Naive thymus-derived CD4-positive, alpha-beta T cell (primary cell): Measurements from ENCODE around the gene HS3ST3A1. TPM values are rescaled to one million over a fixed set of nuclear protein-coding genes. Genes with fewer than 3 reads are reported as not detected.
A peak's percentile ranks its signal among the peaks of the same experiment; 100 is the strongest.

Experiments
- ATAC-seq: fragments of 150-1000 bp; cut with Tn5 transposase; 2 replicates; pipeline ENCODE4 v1.10.0; 2021; ENCODE audit warnings: mild to moderate bottlenecking, moderate library complexity
- CTCF ChIA-PET: fragments of 350-600 bp; sonication (Branson Sonifier 250); formaldehyde crosslinking; loops from one replicate; lab custom pipeline; 2021; ENCODE audit warnings: antibody characterized with exemption; lab: Charles Lee
- POLR2A ChIA-PET: fragments of 350-600 bp; sonication (Branson Sonifier 250); formaldehyde crosslinking; loops from one replicate; lab custom pipeline; 2021; ENCODE audit warnings: antibody characterized with exemption, inconsistent platforms; lab: Charles Lee
- DNase-seq, 9 donors: peaks; one replicate each; pipeline versions ENCODE4 v3.0.0 to v3.0.0-alpha.2; 2020 to 2022; ENCODE audit warnings: mixed read lengths in 1 of 9
- H3K27ac ChIP-seq: one replicate; pipeline ENCODE4 v1.7.0; 2013; ENCODE audit warnings: mild to moderate bottlenecking, low read depth, low read length, moderate library complexity
- H3K27me3 ChIP-seq, 2 donors: one replicate each; pipeline ENCODE4 v1.7.0; 2013; ENCODE audit warnings: low read length in 2 of 2, mild to moderate bottlenecking in 2 of 2, moderate library complexity in 2 of 2; ENCODE audit not compliant: control insufficient read depth in 2 of 2, insufficient read depth in 2 of 2
- H3K36me3 ChIP-seq, 3 experiments: 1 replicate in 2 of 3; 2 replicates in 1 of 3; pipeline ENCODE4 v1.7.0; 2013; ENCODE audit warnings: low read length in 3 of 3, mild to moderate bottlenecking in 3 of 3, moderate library complexity in 1 of 3; ENCODE audit not compliant: insufficient read depth in 3 of 3, control insufficient read depth in 2 of 3
- H3K4me1 ChIP-seq, 2 donors: one replicate each; pipeline ENCODE4 v1.7.0; 2013; ENCODE audit warnings: low read length in 2 of 2, mild to moderate bottlenecking in 2 of 2, moderate library complexity in 1 of 2; ENCODE audit not compliant: control insufficient read depth in 2 of 2, insufficient read depth in 2 of 2
- H3K4me3 ChIP-seq: 2 replicates; pipeline ENCODE4 v1.7.0; 2013; ENCODE audit warnings: mild to moderate bottlenecking, low read length
- H3K9me3 ChIP-seq, 3 experiments: 1 replicate in 2 of 3; 2 replicates in 1 of 3; pipeline ENCODE4 v1.7.0; 2013; ENCODE audit warnings: low read length in 3 of 3; ENCODE audit not compliant: control insufficient read depth in 2 of 3
- H3K27ac Mint-ChIP-seq, 9 donors: one replicate each; pipeline ENCODE4 v1.8.0; 2020 to 2022; ENCODE audit warnings: mixed read lengths in 9 of 9, mild to moderate bottlenecking in 8 of 9, moderate library complexity in 5 of 9, inconsistent platforms in 2 of 9
- H3K27me3 Mint-ChIP-seq, 5 donors: one replicate each; pipeline ENCODE4 v1.8.0; 2021 to 2022; ENCODE audit warnings: mixed read lengths in 5 of 5, mild to moderate bottlenecking in 1 of 5
- H3K36me3 Mint-ChIP-seq, 5 donors: one replicate each; pipeline ENCODE4 v1.8.0; 2020 to 2022; ENCODE audit warnings: mixed read lengths in 5 of 5, mild to moderate bottlenecking in 3 of 5, inconsistent platforms in 1 of 5
- H3K4me1 Mint-ChIP-seq, 7 donors: one replicate each; pipeline ENCODE4 v1.8.0; 2020 to 2022; ENCODE audit warnings: mixed read lengths in 7 of 7, mild to moderate bottlenecking in 3 of 7, inconsistent platforms in 1 of 7
- H3K4me3 Mint-ChIP-seq, 10 donors: one replicate each; pipeline ENCODE4 v1.8.0; 2020 to 2022; ENCODE audit warnings: mild to moderate bottlenecking in 10 of 10, mixed read lengths in 10 of 10, moderate library complexity in 6 of 10, inconsistent platforms in 2 of 10
- H3K9me3 Mint-ChIP-seq, 11 donors: one replicate each; pipeline ENCODE4 v1.8.0; 2020 to 2022; ENCODE audit warnings: mixed read lengths in 11 of 11, mild to moderate bottlenecking in 4 of 11, inconsistent platforms in 1 of 11, moderate library complexity in 1 of 11
- intact Hi-C, 2 donors: fragments of 100-400 bp; cut with micrococcal nuclease; formaldehyde crosslinking; loops; one replicate each; pipeline ENCODE4 v1.15.1; 2023
- polyA plus RNA-seq, 2 donors: library from polyadenylated mRNA; unstranded; fragments of 300-500 nt; fragmentation: Illumina TruSeq; gene quantifications; one replicate each; pipeline ENCODE4 v1.2.3, GENCODE V29; 2021
- total RNA-seq, 6 experiments: library from RNA in 5 of 6; stranded (reverse) in 5 of 6; gene quantifications; 1 replicate in 5 of 6; 2 replicates in 1 of 6; pipeline ENCODE4 v1.2.3 and lab custom pipeline; 2021 to 2026

HS3ST3A1 gene
- total and polyA plus RNA-seq, 7 experiments from 2014 or later: 0.87 to 4.2 (median 3.6) TPM; not detected in 2

- H3K4me3 Mint-ChIP-seq: no peak overlapping the region
- DNase-seq: no peak
- CTCF ChIA-PET: no interaction called here
Observed at GRCh38 chr17:13626703-13627102, 25.0 kb upstream of the HS3ST3A1 start.

GRCh38 chr17:13619462-13619861, 17.7 kb upstream of the HS3ST3A1 start:
- Mint-ChIP-seq H3K9me3 (peaks cover 0 to 17% (median 2%) of the 10 kb centered on the region in 11 donors), H3K27ac (no peak overlapping the region), H3K4me1 (peaks cover 0 to 6% (median 0%) of the 10 kb centered on the region in 7 donors), H3K4me3 (no peak overlapping the region), H3K27me3 (peaks cover 20 to 35% (median 22%) of the 10 kb centered on the region in 5 donors), H3K36me3 (peaks cover 0 to 4% (median 0%) of the 10 kb centered on the region in 5 donors)
- intact Hi-C loops: no loop called here
- CTCF ChIA-PET: interaction anchor here (0.7 kb wide), 1 partner anchor 1307 kb away, joined by 3 read pairs; no protein-coding TSS in a partner anchor
- DNase-seq (no peak), ATAC-seq (no peak)
- POLR2A ChIA-PET: no interaction called here
- Histone ChIP-seq H3K4me3 (no peak overlapping the region), H3K36me3 (no peaks in the 10 kb centered on the region), H3K9me3 (no peaks in the 10 kb centered on the region), H3K27ac (no peak overlapping the region), H3K4me1 (no peaks in the 10 kb centered on the region), H3K27me3 (no peaks in the 10 kb centered on the region)

More at GRCh38 chr17:13626703-13627102, 25.0 kb upstream of the HS3ST3A1 start:
- no peak overlapping the region for H3K4me3 ChIP-seq
- no peaks in the 10 kb centered on the region for H3K4me1 Mint-ChIP-seq
- POLR2A ChIA-PET: no interaction called here
- peaks cover 16 to 48% (median 23%) of the 10 kb centered on the region in 5 donors for H3K27me3 Mint-ChIP-seq
- H3K36me3 ChIP-seq: no peaks in the 10 kb centered on the region
- H3K9me3 ChIP-seq: no peaks in the 10 kb centered on the region
- intact Hi-C loops: no loop called here
- no peak overlapping the region for H3K27ac ChIP-seq
- peaks cover 0 to 4% (median 0%) of the 10 kb centered on the region in 5 donors for H3K36me3 Mint-ChIP-seq
- H3K27me3 ChIP-seq: no peaks in the 10 kb centered on the region
- no peak overlapping the region for H3K27ac Mint-ChIP-seq
- H3K9me3 Mint-ChIP-seq: peaks cover 0 to 14% (median 0%) of the 10 kb centered on the region in 11 donors
- no peaks in the 10 kb centered on the region for H3K4me1 ChIP-seq
- no peak for ATAC-seq

- intact Hi-C loops: no loop called here
- peaks cover 0 to 23% (median 5%) of the 10 kb centered on the region in 11 donors for H3K9me3 Mint-ChIP-seq
- no peak for ATAC-seq
- no peak for DNase-seq
- no peak overlapping the region for H3K4me3 Mint-ChIP-seq
- H3K27ac Mint-ChIP-seq: no peak overlapping the region
- ChIA-PET CTCF (no interaction called here), POLR2A (no interaction called here)
- no peaks in the 10 kb centered on the region for H3K27me3 ChIP-seq
- peaks cover 6 to 26% (median 14%) of the 10 kb centered on the region in 5 donors for H3K27me3 Mint-ChIP-seq
- H3K4me3 ChIP-seq: no peak overlapping the region
- peaks cover 0 to 6% (median 0%) of the 10 kb centered on the region in 7 donors for H3K4me1 Mint-ChIP-seq
- H3K36me3 Mint-ChIP-seq: peaks cover 0 to 6% (median 0%) of the 10 kb centered on the region in 5 donors
- H3K27ac ChIP-seq: no peak overlapping the region
- H3K36me3 ChIP-seq: no peaks in the 10 kb centered on the region
- H3K4me1 ChIP-seq: no peaks in the 10 kb centered on the region
- no peaks in the 10 kb centered on the region for H3K9me3 ChIP-seq
Observed at GRCh38 chr17:13616031-13616430, 14.3 kb upstream of the HS3ST3A1 start.

GRCh38 chr17:13609941-13610340, 8.2 kb upstream of the HS3ST3A1 start:
- no peak overlapping the region for H3K27ac ChIP-seq
- no peak overlapping the region for H3K27ac Mint-ChIP-seq
- ChIA-PET CTCF (no interaction called here), POLR2A (no interaction called here)
- ATAC-seq (no peak), DNase-seq (no peak)
- no peaks in the 10 kb centered on the region for H3K4me1 Mint-ChIP-seq
- peaks cover 0 to 16% (median 3%) of the 10 kb centered on the region in 11 donors for H3K9me3 Mint-ChIP-seq
- no peaks in the 10 kb centered on the region for H3K27me3 ChIP-seq
- peaks cover 0 to 6% (median 0%) of the 10 kb centered on the region in 5 donors for H3K36me3 Mint-ChIP-seq
- H3K4me3 Mint-ChIP-seq: no peak overlapping the region
- intact Hi-C loops: no loop called here
- H3K4me3 ChIP-seq: no peak overlapping the region
- H3K9me3 ChIP-seq: no peaks in the 10 kb centered on the region
- H3K27me3 Mint-ChIP-seq: peaks cover 17 to 33% (median 23%) of the 10 kb centered on the region in 5 donors
- no peaks in the 10 kb centered on the region for H3K36me3 ChIP-seq
- no peaks in the 10 kb centered on the region for H3K4me1 ChIP-seq

- H3K27ac ChIP-seq: no peak overlapping the region
- H3K27me3 Mint-ChIP-seq: peaks cover 61 to 65% (median 63%) of the 10 kb centered on the region in 5 donors
- no peaks in the 10 kb centered on the region for H3K36me3 Mint-ChIP-seq
- H3K36me3 ChIP-seq: no peaks in the 10 kb centered on the region
- H3K9me3 Mint-ChIP-seq: no peaks in the 10 kb centered on the region
- no peaks in the 10 kb centered on the region for H3K9me3 ChIP-seq
- ChIA-PET CTCF (no interaction called here), POLR2A (no interaction called here)
- intact Hi-C loops: no loop called here
- H3K27me3 ChIP-seq: peaks cover 0 to 2% of the 10 kb centered on the region in 2 donors
- H3K4me3 Mint-ChIP-seq: peak overlapping the region in 4 of 10 donors; percentile 16 to 38 (median 30)
- peaks cover 0 to 4% of the 10 kb centered on the region in 2 donors for H3K4me1 ChIP-seq
- ATAC-seq (peak; percentile 16), DNase-seq (peak in 1 of 9 donors; percentile 21)
- H3K4me3 ChIP-seq: no peak overlapping the region
- peaks cover 0 to 13% (median 11%) of the 10 kb centered on the region in 7 donors for H3K4me1 Mint-ChIP-seq
- no peak overlapping the region for H3K27ac Mint-ChIP-seq
Observed at GRCh38 chr17:13601322-13601775, 380 bp downstream of the HS3ST3A1 start.

GRCh38 chr17:13600475-13601321, 1.0 kb downstream of the HS3ST3A1 start:
- POLR2A ChIA-PET: no interaction called here
- Histone ChIP-seq H3K4me3 (no peak overlapping the region), H3K4me1 (peaks cover 0 to 4% of the 10 kb centered on the region in 2 donors), H3K27ac (no peak overlapping the region), H3K9me3 (no peaks in the 10 kb centered on the region), H3K27me3 (peaks cover 0 to 2% of the 10 kb centered on the region in 2 donors), H3K36me3 (no peaks in the 10 kb centered on the region)
- no peak for ATAC-seq
- CTCF ChIA-PET: no interaction called here
- Mint-ChIP-seq H3K27ac (no peak overlapping the region), H3K27me3 (peaks cover 61 to 69% (median 62%) of the 10 kb centered on the region in 5 donors), H3K4me1 (peaks cover 0 to 13% (median 11%) of the 10 kb centered on the region in 7 donors), H3K4me3 (peak overlapping the region in 2 of 10 donors; percentile 57 to 59), H3K9me3 (no peaks in the 10 kb centered on the region), H3K36me3 (no peaks in the 10 kb centered on the region)
- peak in 1 of 9 donors; percentile 23 for DNase-seq
- intact Hi-C loops: no loop called here
